Breast epithelium (tissue), 3 donors: ENCODE results near the gene CMTM3.
"Not testable (repeated sequence)": the region's sequence is repeated elsewhere in the genome, so short reads cannot be mapped to it uniquely, and the experiment has no call there.

Experiments
- POLR2AphosphoS5 ChIP-seq, 3 donors: sonication (generic); formaldehyde crosslinking; IDR thresholded peaks; one replicate each; pipeline ENCODE4 v1.6.1; 2017; ENCODE audit warnings: antibody characterized with exemption in 3 of 3
- TF ChIP-seq, protein P1 (sequence below), 3 donors: fragments of 450-650 bp; IDR thresholded peaks; one replicate each; pipeline ENCODE4 v1.5.1; 2016 to 2017; ENCODE audit warnings: antibody characterized with exemption in 3 of 3, mild to moderate bottlenecking in 3 of 3, moderate library complexity in 3 of 3

DNA sequence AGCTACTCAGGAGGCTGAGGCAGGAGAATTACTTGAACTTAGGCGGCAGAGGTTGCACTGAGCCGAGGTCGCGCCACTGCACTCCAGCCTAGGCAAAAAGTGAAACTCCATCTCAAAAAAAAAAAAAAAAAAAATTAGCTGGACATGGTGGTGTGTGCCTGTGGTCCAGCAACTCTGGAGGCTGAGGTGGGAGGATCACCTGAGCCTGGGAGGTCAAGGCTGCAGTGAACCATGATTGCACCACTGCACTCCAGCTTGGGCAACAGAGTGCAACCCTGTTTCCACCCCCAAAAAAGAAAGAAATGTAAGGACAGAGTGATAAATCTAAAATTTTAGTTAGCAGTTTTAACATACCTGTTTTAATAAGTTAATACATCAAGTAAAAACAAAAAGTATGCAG lies 7.9 kb upstream of the CMTM3 start:
- TF ChIP-seq POLR2AphosphoS5 (IDR thresholded peaks at IDR 0.05): not testable (repeated sequence)
- TF ChIP-seq, protein P1, sequence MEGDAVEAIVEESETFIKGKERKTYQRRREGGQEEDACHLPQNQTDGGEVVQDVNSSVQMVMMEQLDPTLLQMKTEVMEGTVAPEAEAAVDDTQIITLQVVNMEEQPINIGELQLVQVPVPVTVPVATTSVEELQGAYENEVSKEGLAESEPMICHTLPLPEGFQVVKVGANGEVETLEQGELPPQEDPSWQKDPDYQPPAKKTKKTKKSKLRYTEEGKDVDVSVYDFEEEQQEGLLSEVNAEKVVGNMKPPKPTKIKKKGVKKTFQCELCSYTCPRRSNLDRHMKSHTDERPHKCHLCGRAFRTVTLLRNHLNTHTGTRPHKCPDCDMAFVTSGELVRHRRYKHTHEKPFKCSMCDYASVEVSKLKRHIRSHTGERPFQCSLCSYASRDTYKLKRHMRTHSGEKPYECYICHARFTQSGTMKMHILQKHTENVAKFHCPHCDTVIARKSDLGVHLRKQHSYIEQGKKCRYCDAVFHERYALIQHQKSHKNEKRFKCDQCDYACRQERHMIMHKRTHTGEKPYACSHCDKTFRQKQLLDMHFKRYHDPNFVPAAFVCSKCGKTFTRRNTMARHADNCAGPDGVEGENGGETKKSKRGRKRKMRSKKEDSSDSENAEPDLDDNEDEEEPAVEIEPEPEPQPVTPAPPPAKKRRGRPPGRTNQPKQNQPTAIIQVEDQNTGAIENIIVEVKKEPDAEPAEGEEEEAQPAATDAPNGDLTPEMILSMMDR (IDR thresholded peaks at IDR 0.05): not testable (repeated sequence)
